Activated naive CD4-positive, alpha-beta T cell treated with Interleukin-2 at 50 U/mL for 16 hours (primary cell): ENCODE results near the gene ELFN1.

Source experiments
- DNase-seq: peaks from one replicate; pipeline ENCODE4 v3.0.0-alpha.2; 2020

ELFN1 gene

GRCh38 chr7:1643270-1644092 lies 26.6 kb upstream of the ELFN1 start:
- DNase-seq: no peak

GRCh38 chr7:1644341-1645070 lies 25.6 kb upstream of the ELFN1 start:
- no peak for DNase-seq

GRCh38 chr7:1645071-1645409 lies 25.0 kb upstream of the ELFN1 start:
- no peak for DNase-seq

- no peak for DNase-seq
These were observed 24.6 kb upstream of the ELFN1 start for GRCh38 chr7:1645476-1645875.

GRCh38 chr7:1646391-1646790 lies 23.7 kb upstream of the ELFN1 start:
- no peak for DNase-seq

GRCh38 chr7:1646957-1647891 lies 22.9 kb upstream of the ELFN1 start:
- DNase-seq: no peak

GRCh38 chr7:1647961-1648672 lies 22.0 kb upstream of the ELFN1 start:
- no peak for DNase-seq

- no peak for DNase-seq
These were observed 20.2 kb upstream of the ELFN1 start for GRCh38 chr7:1649751-1650326.

GRCh38 chr7:1650363-1651030 lies 19.6 kb upstream of the ELFN1 start:
- no peak for DNase-seq

GRCh38 chr7:1651031-1651446 lies 19.0 kb upstream of the ELFN1 start:
- DNase-seq: no peak

- no peak for DNase-seq
These were observed 18.2 kb upstream of the ELFN1 start for GRCh38 chr7:1651891-1652290.

GRCh38 chr7:1653500-1653899 lies 16.6 kb upstream of the ELFN1 start:
- DNase-seq: no peak

- no peak for DNase-seq
These were observed 16.0 kb upstream of the ELFN1 start for GRCh38 chr7:1654111-1654510.

- no peak for DNase-seq
These were observed 15.2 kb upstream of the ELFN1 start for GRCh38 chr7:1654738-1655475.

GRCh38 chr7:1659696-1660095 lies 10.4 kb upstream of the ELFN1 start:
- DNase-seq: no peak

- no peak for DNase-seq
These were observed 8.6 kb upstream of the ELFN1 start for GRCh38 chr7:1661461-1661860.

GRCh38 chr7:1662101-1662500 lies 8.0 kb upstream of the ELFN1 start:
- no peak for DNase-seq

GRCh38 chr7:1662767-1663166 lies 7.3 kb upstream of the ELFN1 start:
- DNase-seq: no peak

- no peak for DNase-seq
These were observed 6.9 kb upstream of the ELFN1 start for GRCh38 chr7:1663223-1663622.

- no peak for DNase-seq
These were observed 6.0 kb upstream of the ELFN1 start for GRCh38 chr7:1663857-1664651.
